Measurements from ENCODE around the gene REXO1.
"Not testable (repeated sequence)": the region's sequence is repeated elsewhere in the genome, so short reads cannot be mapped to it uniquely, and the experiment has no call there.

The REXO1 gene

DNA sequence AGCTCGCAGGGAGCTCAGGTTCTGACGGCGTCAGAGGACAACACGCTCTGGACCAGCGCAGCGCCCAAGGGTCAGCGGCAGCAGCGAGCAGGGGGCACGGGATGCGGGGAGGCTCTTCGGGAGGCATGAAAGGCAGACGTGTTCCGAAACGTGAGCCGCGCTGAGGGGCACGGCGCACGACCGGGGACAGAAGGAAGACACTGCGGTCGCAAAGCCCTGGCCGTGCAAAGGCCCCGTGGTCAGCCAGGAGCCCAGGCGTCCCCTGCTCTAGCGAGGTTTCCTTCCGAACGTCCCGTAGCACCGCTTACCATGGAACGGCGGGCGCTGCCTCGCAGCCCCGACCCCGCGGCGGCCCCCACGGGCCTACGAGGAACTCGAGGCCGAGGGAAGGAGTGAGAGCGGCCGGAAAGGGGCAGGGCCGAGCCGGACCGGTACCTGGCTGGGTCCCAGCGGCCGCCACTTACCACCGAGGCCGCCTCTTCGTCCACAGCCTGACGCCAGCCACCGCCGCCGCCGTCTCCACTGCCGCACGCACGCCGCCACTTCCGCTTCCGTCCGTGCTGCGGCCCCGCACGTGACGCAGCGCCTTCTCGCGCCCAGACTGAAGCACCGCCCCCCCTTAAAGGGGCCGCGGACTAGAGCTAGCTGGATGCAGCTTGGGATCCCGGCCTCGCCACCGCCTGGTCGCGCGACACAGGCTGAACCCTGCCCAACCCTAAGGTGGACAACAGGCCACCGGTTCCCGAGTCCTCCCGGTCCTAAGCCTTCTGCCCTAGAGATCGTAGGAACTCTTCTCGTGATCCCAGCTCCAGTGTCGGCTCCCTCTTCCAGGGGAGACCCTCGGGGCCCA lies 27.6 kb upstream of the REXO1 start:
- peak; percentile 91 for DNase-seq

DNA sequence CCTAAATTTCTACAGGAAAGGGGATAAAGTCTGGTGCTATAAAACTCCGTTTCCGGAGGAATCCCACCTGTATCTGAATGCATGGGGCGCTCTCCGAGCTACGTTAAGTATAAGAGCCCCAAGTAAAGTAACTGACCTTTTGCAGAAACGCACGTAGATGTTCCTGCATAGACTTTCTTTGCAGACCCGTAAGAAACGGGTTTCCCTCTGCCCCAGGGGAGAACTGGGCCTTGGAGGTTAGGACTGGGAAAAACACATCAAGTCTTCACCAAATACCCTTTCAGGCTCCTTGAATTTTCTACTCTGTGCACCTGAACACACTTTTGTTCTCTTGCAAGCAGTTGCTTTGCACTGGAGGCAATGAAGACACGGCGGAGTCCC lies 27.0 kb upstream of the REXO1 start:
- not testable (repeated sequence) for DNase-seq

DNA sequence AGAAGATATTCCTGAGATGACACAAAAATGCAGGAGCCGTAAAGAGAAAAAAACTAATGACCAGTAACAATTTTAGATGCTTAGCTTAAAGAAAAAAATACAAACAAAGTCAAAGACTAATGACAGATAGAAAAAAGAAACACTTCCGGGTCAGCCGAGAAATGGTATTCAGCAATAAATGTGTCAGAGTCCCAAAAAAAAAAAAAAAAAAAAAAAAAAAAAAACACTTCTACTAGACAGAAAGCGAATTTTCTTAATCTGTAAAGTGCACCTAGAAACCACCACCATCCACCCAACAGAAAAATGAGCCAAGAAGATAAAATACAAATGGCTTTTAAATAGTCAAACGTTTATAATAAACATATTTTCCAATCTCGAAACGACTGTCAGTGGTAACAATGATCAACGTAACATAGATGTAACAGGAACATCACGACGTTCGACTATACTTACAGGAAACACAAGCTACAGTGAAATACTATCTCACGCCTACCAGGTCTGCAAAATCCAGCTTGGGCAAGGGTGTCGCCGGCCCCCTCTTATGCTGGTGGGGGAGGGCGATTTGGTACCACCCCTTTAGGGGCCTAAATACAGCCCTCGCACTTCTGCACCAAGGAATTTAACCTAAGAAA lies 26.4 kb upstream of the REXO1 start:
- no peak for DNase-seq

DNA sequence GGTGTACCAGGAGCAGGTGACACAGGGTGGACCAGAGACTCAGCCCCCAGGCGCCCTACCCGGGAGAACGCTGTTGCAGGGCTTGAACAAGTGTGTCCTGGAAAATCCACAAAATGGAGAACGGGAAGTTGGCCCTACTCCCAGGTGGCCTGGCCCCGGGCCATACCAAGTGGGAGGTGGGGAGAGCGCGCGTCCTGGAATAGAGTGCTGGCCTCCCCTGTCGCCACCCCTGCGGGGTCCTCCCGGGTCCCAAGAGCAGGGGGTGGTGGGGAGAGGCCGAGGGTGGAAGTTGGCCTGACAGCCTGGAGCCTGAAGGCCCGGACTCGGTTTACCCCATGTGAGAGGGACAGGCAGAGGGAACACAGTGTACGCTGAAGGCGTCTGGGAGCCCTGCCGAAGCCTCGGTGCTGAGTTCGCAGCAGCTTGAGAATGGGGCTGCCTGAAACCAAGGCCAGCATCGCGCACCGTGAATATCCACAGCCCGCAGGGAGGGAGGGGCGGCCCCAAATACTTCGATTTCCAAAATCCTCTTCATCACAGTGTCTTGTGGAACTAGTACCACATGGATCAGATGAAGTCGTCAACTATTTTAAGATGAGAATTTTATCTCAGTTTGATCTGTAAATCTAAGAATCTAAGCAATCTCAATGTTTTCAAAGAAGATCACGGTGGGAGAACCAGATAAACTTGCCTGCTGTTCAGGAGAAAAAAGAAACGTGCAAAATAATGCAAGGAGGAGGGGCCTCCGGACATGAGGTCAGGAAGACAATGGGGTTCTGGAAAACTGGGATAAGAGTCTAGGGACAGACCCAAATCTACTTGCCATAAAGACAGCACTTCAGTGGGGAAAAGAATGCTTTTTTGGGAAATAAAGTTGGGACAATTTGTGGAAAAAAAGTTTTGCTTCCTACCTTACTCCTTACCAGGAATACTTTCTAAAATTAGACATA lies 25.5 kb upstream of the REXO1 start:
- DNase-seq: no peak

DNA sequence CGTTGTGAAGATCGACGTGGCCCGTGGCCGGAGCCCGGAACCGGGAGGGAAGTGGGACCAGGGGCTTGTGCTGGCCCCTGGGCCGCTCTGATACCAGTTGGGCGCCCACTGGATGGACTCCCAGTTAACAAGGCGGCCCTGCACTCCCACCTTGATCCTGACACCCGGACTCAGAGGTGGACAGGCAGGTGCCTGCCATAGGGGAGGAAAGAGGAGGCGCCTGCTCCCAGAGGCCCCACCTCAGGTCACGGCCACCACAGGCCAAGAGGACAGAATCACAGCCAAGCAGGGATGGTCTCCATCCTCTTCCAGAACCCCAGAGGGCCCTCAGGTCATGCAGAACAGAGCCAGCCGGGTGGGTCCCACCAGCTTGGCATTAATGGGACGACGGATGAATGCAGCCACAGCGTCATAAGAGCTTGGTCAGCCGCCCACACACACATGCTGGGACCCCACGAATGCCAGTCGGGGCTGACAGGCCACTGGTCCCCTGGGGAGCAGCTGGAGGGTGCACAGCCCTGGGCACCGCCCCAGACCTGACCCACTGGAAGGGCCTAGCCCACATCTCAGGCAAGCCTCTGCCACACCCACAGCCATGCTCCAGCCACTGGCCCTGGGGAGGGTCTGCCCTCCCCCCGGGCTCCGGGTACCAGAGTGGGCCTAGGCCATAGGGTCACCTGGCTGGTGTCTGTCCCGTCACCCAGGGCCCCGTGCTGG lies 24.7 kb upstream of the REXO1 start:
- DNase-seq: no peak

DNA sequence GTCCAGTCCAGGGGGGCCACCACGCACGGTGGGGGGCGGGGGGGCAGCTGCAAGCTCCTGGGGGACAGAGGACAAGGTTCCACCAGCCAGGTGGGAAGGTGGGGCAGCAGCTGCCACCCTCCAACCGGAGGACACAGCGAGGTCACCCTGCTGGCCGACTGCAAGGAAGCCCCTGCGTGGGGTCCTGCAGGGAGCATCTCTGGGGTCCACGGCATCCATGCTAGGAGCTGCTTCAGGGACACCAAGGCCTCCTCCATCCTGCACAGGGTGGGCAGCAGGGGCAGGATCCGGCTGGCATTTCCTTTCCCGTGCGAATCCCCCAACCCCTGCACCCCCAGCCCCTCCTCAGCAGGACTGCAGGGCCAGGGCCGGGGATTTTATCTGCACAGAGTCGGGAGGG lies 23.3 kb upstream of the REXO1 start:
- DNase-seq: no peak

DNA sequence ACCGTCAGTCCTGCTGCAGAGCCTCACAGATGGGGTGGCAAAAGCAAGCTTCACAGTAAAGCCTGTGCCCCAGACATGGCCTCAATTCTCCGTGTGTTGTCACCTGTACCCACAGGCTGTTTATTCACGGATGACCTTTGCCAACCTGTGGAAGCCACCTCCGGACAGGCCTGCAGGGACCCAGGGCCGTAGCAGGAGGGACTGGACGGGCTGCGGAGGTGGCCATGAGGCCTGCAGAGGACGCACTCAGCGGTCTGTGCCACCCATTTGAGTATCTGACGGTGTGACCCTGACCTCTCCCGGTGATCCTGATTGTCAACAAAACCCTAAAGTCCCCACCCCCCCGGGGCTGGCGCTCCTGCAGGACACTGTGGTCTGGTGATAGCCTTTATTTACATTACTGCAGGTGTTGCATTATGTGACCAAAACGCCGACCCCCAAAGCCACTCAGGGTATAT lies 22.9 kb upstream of the REXO1 start:
- no peak for DNase-seq

DNA sequence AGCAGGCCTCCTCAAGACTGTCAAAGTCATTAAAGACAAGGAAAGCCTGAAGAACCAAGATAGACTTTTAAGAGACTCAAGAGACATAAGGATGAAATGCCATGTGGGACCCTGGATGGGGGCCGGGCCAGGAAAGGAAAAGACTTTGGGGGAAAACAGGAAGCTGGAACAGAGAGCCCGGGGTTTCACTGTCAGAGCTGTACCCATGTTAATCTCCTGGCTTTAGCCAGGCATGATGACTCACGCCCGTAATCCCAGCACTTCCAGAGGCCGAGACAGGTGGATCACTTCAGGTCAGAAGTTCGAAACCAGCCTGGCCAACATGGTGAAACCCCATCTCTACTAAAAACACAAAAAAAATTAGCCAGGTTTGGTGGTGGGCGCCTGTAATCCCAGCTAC lies 20.7 kb upstream of the REXO1 start:
- DNase-seq: no peak

DNA sequence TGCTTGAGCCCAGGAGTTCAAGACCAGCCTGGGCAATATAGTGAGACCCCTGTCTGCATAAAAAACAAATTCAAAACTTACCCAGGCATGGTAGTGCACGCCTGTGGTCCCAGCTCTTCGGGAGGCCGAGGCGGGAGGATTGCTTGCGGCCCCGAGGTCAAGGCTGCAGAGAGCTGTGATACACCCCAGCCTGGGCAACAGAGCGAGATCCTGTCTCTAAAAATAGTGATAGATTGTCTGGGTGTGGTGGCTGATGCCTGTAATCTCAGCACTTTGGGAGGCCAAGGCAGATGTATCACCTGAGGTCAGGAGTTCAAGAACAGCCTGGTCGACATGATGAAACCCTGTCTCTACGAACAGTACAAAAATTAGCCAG lies 19.1 kb upstream of the REXO1 start:
- no peak for DNase-seq

DNA sequence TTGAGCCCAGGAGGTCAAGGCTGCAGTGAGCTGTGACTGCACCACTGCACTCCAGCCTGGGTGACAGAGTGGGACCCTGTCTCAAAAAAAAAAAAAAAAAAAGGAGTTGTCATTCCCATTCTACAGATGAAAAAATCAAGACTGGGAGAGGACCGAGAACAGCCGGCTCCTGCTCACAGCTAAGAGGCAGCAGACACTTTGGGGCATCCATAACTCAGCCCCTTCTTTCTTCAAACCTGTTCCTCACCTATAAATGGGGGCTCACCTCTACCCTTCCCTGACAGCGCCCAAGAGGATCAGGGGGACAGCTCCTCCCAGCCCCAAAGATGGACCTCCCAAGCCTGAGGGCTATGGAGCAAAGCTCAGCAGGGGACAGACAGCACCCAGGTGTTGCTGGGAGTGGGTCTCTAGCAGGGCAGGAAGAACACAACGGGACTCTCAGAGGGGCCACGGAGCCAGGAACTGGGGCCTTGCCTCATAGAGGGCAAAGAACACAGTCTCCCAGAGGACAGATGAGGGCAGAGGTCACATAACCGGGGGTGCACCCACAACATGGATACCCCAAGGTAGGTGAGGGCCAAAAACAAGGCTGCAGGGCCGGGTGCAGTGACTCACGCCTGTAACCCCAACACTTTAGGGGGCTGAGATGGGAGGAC lies 18.5 kb upstream of the REXO1 start:
- DNase-seq: no peak

DNA sequence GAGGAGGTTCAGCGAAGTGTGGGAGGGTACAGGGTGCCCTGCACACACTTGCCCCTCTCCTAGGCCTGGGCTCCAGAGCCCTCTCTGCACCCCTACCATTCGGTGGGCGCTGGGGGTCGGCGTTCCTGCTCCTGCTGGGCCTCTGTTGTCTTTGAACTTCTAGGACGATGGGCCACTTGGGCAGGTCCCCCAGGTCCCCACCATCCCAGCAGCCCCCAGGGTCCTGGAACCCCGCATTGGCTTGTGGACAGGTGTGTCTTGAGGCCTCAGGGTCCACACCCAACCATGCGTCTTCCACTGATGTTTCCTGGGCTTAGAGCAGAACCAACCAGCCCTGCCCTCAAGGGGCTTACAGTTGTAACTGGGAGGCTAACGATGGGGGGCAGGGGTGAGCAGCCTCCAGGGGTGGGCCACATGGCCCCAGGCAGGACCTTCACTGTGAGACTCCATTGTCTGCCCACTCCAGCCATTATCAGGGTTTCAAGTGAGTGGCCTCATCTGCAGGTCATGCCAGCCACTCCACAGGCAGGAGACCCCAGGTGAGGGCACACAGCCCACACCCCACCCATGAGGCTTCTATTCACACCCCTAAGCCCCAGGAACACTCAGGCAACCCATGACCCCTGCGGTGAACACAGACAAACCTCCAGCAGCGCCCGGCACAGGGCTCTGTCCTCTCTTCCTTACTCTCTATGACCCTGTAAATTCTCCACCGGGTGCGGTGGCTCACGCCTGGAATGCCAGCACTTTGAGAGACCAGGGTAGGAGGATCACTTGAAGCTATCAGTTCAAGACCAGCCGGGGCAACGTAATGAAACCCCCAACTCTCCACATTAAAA lies 17.1 kb upstream of the REXO1 start:
- no peak for DNase-seq

DNA sequence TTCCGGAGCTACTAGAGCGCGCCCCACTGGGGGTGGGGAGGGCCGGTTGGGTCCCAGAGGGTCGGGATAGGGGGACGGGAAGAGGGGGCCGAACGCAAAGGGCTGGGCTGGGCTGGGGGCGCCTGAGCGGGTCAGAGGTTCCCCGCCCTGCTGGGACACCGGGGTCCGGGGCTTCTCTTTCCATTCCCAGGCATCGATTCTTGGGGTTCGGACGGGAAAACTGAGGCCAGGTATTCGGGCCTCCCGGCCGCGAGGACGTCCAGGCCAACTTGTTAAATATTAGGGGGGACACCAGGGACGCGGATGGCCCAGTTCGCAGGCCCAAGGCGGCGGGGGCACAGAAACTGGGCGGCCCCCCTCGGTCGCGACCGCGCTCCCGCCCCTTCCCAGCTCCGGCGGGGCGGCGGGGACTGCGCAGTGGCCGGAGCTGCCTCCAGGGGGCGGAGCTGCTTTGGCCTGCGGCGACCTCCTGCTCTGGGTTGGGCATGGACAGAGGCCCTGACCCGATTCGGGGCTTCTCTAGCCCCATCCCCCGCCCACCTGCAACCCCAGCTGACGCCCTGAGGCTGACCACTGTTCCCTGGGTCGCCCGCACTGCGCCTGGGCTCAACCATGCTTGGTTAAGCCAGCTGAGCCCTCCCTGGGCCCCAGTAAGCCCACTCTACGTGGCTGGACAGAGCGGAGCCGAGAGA lies 16.3 kb upstream of the REXO1 start:
- DNase-seq: peak; percentile 64

DNA sequence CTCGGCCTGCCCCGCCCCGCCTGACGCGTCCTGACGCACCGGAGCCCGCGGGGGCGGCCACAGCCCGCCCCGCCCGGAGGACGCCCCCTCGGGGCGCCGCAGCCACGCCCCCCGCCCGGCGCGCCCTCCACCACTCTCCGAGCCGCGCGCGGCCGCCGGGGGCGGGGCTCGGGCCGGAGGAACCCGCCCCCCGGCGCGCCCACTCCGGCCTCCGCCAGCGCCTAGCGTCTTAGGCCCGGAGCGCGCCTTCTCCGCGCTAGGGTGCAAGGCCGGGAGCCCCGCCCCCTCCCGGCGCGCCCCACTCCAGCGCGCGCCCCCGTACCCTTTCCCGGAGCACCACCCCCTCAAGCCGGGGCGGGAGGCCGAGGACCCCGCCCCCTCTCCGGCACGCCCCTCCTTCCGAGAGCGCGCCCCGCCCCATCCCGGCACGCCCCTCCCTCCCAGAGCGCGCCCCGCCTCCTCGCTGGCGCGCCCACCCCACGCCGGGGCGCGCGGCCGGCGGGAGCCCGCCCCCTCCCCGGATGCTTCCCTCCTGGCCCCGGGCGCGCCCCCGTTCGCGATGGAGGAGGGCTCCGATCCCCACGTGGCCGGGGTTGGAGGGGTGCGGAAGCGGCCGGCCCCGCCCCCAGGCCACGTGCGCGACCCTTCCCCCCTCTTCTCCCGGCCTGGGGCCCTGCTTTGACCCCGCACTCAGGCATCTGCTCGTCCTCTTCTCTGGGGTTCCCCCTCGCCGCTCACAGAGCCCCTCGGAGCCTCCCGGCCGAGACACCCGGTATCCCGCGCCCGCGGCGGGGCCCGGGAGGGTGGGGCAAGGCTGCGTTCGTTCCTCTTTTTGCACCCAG lies 15.6 kb upstream of the REXO1 start:
- peak; percentile 97 for DNase-seq

DNA sequence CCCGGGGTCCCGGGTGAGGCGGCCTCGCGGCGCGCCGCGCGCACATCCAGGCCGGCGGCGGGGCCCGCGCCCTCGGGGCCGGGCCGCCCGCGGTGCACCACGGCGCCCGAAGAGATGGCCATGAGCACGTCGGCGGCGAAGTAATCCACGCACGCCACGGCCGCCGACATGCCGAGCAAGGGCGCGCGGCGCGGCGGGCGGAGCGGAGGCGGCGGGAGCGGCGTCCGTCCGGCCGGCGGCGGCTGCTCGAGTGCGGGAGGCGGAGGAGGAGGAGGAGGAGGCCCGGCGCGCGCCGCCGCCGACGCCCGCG lies 15.0 kb upstream of the REXO1 start, which contains the start of gene KLF16:
KLF16 (minus strand) TSS at position 252 of the 310 bp plus-strand sequence; CDS start at position 170, 82 bp downstream.
- DNase-seq: no peak

DNA sequence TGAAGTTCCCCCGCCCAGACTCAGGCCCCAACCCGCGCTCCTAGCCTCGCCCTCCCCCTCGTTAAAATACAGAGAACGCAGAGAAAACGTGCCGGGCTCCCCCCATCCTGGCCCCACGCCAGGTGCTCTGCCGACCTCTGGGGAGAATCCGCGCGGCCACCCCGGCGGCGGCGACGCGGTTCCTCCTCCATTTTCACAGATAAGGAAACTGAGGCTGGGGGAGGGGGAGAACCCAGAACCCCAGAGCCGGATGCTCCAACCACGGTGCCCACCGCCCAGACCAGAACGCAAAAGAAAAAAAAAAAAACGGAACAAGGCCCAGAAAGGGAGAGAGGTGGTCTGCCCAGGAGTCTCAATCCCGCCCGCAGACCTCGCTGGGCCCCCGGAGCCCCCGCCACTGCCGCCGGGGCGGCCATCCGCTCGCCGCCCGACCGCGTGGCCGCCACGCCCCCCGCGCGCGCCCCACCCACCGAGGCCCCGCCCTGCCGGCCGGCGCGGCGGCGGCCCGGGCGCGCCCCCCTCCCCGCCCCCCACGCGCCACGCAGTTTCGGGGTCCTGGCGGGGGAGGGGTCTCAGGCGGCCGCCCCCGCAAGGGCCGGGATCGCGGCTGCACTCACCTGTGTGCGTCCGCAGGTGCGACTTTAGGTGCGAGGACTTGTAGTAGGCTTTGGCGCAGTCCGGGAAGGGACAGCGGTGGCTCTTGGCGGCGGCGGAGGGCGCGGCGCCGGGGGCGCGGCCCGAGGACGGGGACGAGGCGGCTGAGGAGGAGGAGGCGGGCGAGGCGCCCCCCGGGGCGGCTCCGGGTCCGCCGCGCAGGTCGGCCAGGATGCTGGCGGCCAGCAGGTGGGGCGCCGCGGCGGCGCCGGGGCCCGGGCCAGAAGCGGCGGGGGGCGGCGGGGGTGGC lies 14.4 kb upstream of the REXO1 start:
- peak; percentile 36 for DNase-seq

DNA sequence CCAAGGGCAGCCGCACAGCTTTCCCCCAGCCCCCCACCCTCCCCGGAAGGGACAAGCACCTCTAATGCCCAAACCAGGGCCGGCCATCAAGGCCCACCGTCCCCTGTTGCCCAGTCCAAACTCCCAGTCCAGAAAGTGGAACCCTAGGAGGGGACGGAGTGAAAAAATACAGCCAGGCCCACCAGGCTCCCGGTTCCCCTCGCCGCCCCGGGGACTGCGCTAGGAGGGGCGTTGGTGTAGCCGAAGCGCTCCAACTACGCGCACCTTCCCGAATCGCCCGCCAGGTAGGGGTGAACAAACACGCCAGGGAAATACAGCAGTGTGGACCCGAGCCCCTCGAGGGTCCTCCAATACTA lies 13.8 kb upstream of the REXO1 start:
- no peak for DNase-seq

DNA sequence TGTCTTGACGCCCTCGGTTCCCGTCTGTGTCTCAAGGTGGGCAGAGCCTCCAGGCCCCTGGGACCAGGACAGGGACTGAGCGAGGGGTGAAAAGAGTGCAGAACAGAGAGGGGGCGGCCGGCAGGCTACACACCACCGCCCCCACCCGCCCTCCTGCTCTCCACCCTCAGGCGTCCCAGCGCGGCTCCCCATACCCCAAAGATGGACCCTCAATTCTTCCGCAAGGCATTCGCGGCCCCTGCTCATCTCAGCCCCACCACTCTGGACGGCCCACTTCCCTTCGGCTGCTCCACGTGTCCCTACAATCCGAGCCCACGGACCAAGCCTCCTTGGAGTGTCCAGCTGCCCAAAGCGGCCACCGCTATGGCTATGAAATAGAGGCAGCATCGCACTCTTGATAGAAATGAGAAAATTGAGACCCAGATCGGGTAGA lies 13.3 kb upstream of the REXO1 start:
- DNase-seq: no peak

All from fibroblast of skin of scalp (primary cell).